HG03342 (cell line): ENCODE data around the gene OTUD4.
A peak's percentile ranks its signal among the peaks of the same experiment; 100 is the strongest.
"Not testable (repeated sequence)": the region's sequence is repeated elsewhere in the genome, so short reads cannot be mapped to it uniquely, and the experiment has no call there.

ENCODE experiments used
- ATAC-seq: cut with Tn5 transposase; IDR thresholded peaks from one replicate; pipeline ENCODE4 v1.9.1; 2021; ENCODE audit warnings: mild to moderate bottlenecking, moderate library complexity; ENCODE audit not compliant: unreplicated experiment

OTUD4 gene

GRCh38 chr4:145179281-145179860, 1.0 kb downstream of the OTUD4 start:
- peak; percentile 38 for ATAC-seq

GRCh38 chr4:145178740-145179280, 1.6 kb downstream of the OTUD4 start:
- no peak for ATAC-seq

DNA sequence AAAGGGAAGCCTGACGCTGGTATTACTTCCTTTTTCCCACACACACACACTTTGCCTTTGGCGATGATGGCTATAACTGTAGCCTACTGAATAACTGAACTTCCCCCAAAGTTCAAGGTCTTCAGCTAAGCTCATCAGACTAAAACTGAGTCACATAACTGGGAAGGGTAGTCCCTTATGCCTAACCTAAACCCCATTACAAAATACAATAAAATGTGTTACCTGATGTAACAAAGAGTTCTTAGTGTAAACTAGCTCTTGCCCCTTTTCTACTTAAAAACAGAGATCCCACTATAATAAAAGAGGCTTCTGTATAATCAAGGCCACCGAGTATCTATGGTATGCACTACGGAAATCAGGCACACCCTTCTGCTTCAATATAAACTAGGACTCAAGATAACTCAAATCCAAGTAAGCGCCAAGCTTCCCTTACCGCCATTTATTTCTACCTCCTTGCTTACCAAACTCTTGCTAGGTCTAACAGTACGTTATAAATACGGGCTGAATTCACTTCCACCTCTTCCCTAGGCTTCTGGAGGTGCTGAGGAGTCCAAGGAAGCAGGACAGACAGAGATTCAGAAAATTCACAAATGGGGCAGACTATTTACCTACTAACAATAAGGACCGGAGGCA, 2.4 kb downstream of the OTUD4 start:
- no peak for ATAC-seq

GRCh38 chr4:145177511-145177905, 2.9 kb downstream of the OTUD4 start:
- ATAC-seq, result no peak

DNA sequence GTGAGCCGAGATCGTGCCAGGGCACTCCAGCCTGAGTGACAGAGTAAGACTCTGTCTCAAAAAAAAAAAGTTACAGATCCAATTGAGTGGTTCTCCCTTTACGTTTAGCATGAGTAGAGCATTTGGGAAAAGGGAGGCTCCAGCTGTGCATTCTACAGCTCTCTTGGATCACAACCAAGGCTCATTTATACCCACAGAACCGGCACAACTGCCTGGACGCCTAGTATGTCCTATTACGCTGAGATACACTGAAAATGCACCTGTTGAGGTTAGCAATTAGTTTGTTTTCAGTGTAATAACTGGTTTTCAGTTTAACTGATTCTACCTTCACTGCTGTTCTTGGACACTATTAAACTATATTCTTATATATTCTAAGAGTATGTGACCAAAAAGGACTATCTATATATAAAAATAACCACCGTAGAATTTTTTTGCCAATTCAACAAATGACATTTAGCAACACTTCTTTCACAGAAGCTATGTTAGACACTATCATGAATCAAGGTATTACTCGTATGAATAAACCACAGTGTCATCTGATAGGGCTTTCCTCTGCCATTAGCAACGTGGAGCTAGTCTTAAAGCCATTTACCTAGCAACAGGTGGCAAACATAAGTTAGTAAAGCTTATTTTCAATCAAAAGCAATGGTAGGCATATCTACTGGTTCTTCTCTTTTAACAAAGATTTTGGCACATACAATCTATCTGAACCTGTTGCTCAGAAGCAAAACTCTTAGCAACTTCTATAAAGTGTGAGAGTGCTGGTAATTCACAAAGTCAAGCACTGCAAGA, 3.6 kb downstream of the OTUD4 start:
- ATAC-seq, result no peak

DNA sequence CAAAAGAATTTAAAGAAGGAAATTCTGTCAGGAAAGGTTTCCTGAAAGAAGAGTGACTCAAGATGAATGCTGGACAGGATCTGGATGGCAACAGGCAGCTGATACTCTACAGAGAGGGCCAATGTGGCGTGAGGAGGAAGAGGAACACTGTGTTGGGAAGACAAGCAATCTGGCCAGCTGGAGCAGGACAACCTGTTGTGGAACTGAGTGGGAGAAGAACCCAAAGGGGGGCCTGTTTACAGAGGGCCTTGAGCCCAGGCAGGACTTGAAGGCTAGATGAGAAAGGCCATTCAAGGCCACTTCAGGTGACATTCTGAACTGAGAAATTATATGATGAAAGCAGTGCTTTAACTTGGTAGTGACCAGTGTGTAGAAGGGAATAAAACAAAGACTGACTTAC, 8.5 kb downstream of the OTUD4 start:
- no peak for ATAC-seq

- no peak for ATAC-seq
These were observed 10.2 kb downstream of the OTUD4 start for GRCh38 chr4:145170223-145170622.

- ATAC-seq, result no peak
These were observed 11.7 kb downstream of the OTUD4 start for GRCh38 chr4:145168581-145169187.

DNA sequence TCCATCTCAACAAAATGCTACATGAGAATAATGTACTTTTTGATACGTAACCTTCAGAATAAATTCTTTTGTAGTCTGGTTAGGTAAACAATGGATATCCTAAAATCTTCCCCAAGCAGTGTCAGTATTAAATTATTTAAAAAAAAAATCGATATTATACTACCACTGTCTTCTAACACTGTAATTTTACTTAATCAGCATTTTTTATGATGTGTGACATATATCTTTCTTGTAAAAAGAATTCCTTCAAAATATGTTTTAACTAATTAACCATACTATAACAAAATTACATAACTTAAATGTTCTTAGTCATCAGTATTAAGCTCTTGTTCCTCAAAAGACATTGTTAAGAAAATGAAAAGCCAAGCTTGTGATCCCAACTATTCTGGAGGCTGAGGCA, 12.5 kb downstream of the OTUD4 start:
- ATAC-seq, result no peak

GRCh38 chr4:145161549-145161948, 18.8 kb downstream of the OTUD4 start:
- ATAC-seq, result no peak

GRCh38 chr4:145156986-145157385, 23.4 kb downstream of the OTUD4 start:
- ATAC-seq, result no peak

DNA sequence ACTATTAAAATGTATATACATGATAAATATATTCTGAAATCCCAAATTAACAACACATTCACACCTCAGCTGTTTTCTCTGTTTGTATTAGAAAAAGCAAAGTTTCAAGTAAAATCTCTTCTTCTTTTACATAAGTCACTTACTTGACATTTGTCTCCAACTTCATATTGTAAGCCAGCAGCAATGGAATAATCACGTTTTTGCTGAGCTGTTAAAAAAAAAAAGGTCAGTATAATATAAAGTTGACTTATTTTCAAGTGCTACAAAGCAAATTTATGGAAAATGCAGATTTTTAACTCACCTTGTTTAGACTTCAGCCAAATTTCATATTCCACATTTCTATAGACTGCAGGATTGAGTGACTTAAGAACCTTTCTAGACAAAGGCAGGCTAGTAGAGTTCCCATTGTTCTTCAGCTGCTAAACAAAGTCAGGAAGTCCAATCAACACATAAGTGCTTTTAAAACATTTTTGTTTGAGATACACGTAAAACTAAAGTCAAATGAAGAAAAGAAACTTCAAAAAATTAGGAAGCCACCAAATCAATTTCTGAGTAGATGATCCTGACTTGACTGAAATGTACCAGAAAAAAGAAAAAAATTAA, 25.0 kb downstream of the OTUD4 start:
- ATAC-seq, result no peak

DNA sequence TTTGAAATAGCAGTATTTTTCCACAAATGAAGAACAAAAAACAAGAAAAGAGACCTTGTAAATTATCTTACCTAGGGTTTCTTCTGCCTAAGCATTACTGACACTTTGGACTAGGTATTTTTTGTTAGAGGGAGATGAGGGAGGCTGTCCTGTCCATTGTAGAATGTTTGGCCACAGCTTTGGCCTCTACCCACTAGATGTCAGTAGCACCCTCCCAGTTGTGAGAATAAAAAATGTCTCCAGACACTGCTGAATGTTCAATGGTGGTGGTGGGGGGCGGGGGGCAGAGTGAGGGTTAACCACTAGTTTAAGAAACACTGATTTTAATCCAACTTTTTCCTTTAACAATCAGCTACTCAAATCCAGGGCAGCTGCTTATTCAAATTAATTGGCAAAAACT, 25.8 kb downstream of the OTUD4 start:
- ATAC-seq, result peak; percentile 81

DNA sequence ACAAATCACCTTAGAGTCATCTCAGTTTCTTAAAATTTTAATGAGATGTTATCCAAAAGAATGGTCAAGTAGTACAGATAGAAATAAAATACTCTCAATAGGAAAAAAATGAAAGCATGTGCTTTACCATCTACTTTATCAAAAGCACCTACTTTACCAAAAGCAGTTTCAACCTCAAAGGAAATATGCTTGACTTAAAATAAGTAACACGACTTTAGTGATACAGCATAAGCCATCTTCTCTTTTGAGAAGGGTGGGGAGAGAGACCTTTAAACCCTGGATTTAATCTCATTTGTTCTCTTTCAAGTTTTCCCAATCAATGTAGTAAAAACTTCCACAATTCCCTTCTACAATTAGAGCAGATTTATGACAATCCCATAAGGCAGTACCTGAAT, 26.5 kb downstream of the OTUD4 start:
- ATAC-seq, result no peak

DNA sequence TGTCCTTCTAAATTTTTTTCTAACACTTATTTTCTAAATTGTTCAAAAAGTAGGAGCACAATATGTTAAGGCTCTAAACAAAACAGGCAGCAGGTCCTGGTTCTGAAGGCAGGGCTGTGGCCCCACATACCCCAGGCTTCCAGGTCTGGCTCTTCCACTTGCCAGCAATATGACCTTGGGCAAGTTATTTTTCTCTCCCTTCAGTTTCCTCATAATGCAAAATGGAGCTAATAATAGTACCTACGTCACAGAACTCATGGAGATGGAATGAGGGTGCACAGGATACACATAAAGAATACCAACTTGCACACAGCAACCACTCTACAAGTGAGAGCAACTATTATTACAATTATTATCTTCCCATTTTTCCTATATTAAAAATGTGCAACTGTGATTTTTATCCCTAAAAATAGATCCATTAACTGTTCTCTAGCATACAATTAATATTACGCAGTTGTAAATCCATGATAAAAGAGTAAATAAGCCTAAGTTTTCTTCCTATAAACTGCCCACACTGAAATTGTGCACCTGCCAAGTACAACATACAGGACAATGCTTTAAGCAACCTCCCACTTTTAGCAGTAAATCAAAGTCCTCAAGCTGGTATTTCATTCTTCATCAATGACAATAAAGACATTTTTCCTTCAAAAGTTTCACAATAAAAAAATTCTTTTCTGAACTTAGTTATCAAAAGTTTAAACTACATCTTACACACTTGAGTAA, 27.0 kb downstream of the OTUD4 start:
- no peak for ATAC-seq

- no peak for ATAC-seq
These were observed 31.4 kb downstream of the OTUD4 start for GRCh38 chr4:145148980-145149379.

GRCh38 chr4:145136219-145136618, 44.2 kb downstream of the OTUD4 start:
- ATAC-seq, result not testable (repeated sequence)

GRCh38 chr4:145132511-145133098, 47.8 kb downstream of the OTUD4 start:
- peak; percentile 85 for ATAC-seq

- ATAC-seq, result no peak
These were observed 48.5 kb downstream of the OTUD4 start for GRCh38 chr4:145131848-145132247.

GRCh38 chr4:145130788-145131399, 49.5 kb downstream of the OTUD4 start:
- no peak for ATAC-seq
